ENCODE results near the gene C21orf58. TPM values are rescaled to one million over a fixed set of nuclear protein-coding genes. Genes with fewer than 3 reads are reported as not detected.

C21orf58 gene
- total RNA-seq, 1 experiment from 2014 or later = 28.2 TPM

DNA sequence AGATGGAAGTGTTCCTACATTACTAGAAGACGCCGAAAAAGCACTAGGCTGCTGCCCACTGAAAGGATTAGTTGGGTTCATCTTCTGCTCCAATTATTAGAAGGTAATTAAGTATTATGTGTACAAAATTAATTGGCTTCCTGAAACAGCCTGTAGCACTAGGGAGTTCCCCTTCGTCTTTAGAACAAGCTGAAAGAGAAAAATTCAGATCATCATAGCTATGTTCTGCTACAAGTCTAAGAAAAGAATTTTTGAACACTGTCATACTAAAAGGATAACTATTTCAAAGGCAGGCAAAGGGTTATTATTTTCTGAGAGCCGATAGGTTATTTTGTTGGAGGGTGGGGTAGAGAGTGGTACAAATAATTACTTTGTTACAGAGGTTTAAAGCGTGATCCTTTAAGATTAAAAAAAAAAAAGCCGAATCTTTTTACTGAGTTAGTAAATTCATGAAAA lies 38.4 kb downstream of the C21orf58 start, which contains the start of gene MCM3AP:
Gene MCM3AP (minus strand): TSS at position 406 of the 456 bp plus-strand sequence. CDS start 325 bp downstream, at position 81.
- TF ChIP-seq, protein P1, sequence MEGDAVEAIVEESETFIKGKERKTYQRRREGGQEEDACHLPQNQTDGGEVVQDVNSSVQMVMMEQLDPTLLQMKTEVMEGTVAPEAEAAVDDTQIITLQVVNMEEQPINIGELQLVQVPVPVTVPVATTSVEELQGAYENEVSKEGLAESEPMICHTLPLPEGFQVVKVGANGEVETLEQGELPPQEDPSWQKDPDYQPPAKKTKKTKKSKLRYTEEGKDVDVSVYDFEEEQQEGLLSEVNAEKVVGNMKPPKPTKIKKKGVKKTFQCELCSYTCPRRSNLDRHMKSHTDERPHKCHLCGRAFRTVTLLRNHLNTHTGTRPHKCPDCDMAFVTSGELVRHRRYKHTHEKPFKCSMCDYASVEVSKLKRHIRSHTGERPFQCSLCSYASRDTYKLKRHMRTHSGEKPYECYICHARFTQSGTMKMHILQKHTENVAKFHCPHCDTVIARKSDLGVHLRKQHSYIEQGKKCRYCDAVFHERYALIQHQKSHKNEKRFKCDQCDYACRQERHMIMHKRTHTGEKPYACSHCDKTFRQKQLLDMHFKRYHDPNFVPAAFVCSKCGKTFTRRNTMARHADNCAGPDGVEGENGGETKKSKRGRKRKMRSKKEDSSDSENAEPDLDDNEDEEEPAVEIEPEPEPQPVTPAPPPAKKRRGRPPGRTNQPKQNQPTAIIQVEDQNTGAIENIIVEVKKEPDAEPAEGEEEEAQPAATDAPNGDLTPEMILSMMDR (IDR thresholded peaks at IDR 0.05; ENCODE audit: unreplicated experiment) = no peak
- no peak for DNase-seq
- Mint-ChIP-seq H3K36me3 (ENCODE audit: insufficient read depth, unreplicated experiment) (peaks cover 28% of the 10 kb centered on the region), H3K9me3 (ENCODE audit: low read depth, unreplicated experiment) (no peaks in the 10 kb centered on the region), H3K4me1 (ENCODE audit: low read depth, unreplicated experiment) (peaks cover 8% of the 10 kb centered on the region), H3K4me3 (ENCODE audit: low read depth, unreplicated experiment) (peak within 1 kb of the TSS; percentile 84), H3K27ac (ENCODE audit: unreplicated experiment) (peak within 1 kb of the TSS; percentile 88), H3K27me3 (ENCODE audit: unreplicated experiment) (no peaks in the 10 kb centered on the region)
- CTCF ChIA-PET = interaction anchor here (1.1 to 1.2 kb wide), 2 partner anchors 25 to 142 kb away, joined by 4 read pairs; no protein-coding TSS in a partner anchor
- intact Hi-C loops (cut with micrococcal nuclease; ENCODE audit: unreplicated experiment) = no loop called here
- TSS peak; percentile 66 for BruUV-seq (replicated peaks)

DNA sequence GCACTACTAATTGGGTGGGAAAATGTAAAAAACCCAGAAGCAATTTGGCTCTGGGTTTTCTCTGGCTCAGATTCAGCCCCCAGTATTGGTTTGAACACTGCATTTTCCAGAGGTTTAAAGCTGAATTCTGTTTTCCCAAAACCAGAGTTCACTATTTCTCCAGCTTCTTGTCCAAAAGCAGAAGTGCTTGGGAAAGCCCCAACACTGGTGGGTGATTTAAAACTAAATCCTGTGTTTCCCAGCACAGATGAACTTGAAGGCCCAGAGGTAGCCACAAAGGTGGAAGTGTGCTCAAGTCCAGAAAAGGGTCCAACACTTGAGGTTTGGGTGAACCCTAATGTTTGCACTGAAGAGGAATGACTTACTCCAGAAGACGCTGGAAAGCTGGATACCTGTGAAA lies 38.9 kb downstream of the C21orf58 start:
- Mint-ChIP-seq H3K27me3 (ENCODE audit: unreplicated experiment) (no peaks in the 10 kb centered on the region), H3K4me3 (ENCODE audit: low read depth, unreplicated experiment) (peak overlapping the region; percentile 84), H3K9me3 (ENCODE audit: low read depth, unreplicated experiment) (no peaks in the 10 kb centered on the region), H3K27ac (ENCODE audit: unreplicated experiment) (no peak overlapping the region), H3K4me1 (ENCODE audit: low read depth, unreplicated experiment) (peaks cover 8% of the 10 kb centered on the region), H3K36me3 (ENCODE audit: insufficient read depth, unreplicated experiment) (peaks cover 28% of the 10 kb centered on the region)
- no peak for DNase-seq
- intact Hi-C loops (cut with micrococcal nuclease; ENCODE audit: unreplicated experiment) = no loop called here
- TF ChIP-seq, protein P1 (IDR thresholded peaks at IDR 0.05; ENCODE audit: unreplicated experiment) = no peak
- BruUV-seq (replicated peaks) = no TSS peak
- CTCF ChIA-PET = interaction anchor here (1.1 kb wide), 1 partner anchor 24 kb away, joined by 4 read pairs; no protein-coding TSS in a partner anchor

DNA sequence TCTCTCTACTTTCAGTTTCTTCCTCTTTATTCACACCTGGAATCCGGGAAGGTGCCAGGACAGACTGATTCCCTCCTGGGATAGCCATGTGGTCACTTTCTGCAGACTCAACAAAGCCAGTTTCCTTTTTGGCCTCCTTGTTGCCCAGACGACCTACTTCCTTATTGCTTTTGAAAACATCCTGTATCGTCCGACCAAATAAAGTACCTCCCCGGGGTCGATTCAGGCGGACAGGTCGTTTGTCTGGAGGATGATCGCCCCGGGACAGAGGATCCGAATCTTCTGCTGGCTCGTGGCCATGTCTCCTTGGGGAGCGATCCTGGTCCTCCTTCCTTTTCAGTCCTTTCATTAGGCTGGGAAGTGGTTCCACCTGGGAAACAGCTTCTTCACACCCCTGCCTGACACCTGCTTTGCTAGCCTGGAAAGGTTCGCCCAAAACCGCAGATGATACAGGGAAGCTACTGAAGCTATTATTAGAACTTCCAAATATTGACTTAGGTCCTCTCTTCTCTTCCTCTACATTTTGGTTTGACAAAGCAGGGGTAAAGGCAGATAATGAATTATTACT lies 39.5 kb downstream of the C21orf58 start:
- H3K36me3 Mint-ChIP-seq (ENCODE audit: insufficient read depth, unreplicated experiment) = peaks cover 28% of the 10 kb centered on the region
- no peaks in the 10 kb centered on the region for H3K9me3 Mint-ChIP-seq (ENCODE audit: low read depth, unreplicated experiment)
- CTCF ChIA-PET = no interaction called here
- no peak overlapping the region for H3K27ac Mint-ChIP-seq (ENCODE audit: unreplicated experiment)
- intact Hi-C loops (cut with micrococcal nuclease; ENCODE audit: unreplicated experiment) = no loop called here
- H3K27me3 Mint-ChIP-seq (ENCODE audit: unreplicated experiment) = no peaks in the 10 kb centered on the region
- TF ChIP-seq, protein P1 (IDR thresholded peaks at IDR 0.05; ENCODE audit: unreplicated experiment) = no peak
- H3K4me1 Mint-ChIP-seq (ENCODE audit: low read depth, unreplicated experiment) = peaks cover 8% of the 10 kb centered on the region
- DNase-seq = no peak
- H3K4me3 Mint-ChIP-seq (ENCODE audit: low read depth, unreplicated experiment) = peak overlapping the region; percentile 10
- no TSS peak for BruUV-seq (replicated peaks)

DNA sequence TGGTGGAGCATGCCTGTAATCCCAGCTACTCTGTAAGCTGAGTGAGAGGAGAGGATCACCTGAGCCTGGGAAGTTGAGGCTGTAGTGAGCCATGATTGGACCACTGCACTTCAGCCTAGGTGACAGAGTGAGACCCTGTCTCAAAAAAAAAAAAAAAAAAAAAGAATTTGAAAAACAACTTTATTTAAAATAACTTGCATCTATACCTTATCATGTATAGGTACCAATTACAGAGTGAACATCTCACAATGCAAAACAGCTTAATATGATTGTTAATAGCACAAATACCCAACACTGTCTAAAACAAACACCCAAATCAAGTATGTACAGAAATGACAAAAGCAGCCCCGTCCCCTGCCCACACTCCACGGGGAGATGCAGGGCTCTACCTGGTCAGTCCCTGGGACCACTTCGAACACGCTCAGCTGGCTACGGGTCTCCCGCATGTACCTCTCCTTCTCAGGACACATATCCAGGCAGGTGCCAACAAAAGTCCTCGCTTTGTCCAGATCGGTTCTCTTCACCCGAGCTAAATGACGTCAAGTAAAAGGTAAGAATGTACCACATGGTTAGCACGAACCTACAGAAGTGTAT lies 48.8 kb downstream of the C21orf58 start:
- no peaks in the 10 kb centered on the region for H3K9me3 Mint-ChIP-seq (ENCODE audit: low read depth, unreplicated experiment)
- intact Hi-C loops (cut with micrococcal nuclease; ENCODE audit: unreplicated experiment) = no loop called here
- H3K4me3 Mint-ChIP-seq (ENCODE audit: low read depth, unreplicated experiment) = no peak overlapping the region
- H3K4me1 Mint-ChIP-seq (ENCODE audit: low read depth, unreplicated experiment) = no peaks in the 10 kb centered on the region
- peaks cover 37% of the 10 kb centered on the region for H3K36me3 Mint-ChIP-seq (ENCODE audit: insufficient read depth, unreplicated experiment)
- CTCF ChIA-PET = no interaction called here
- no peaks in the 10 kb centered on the region for H3K27me3 Mint-ChIP-seq (ENCODE audit: unreplicated experiment)
- no peak for DNase-seq
- BruUV-seq (replicated peaks) = no TSS peak
- no peak overlapping the region for H3K27ac Mint-ChIP-seq (ENCODE audit: unreplicated experiment)
- TF ChIP-seq, protein P1 (IDR thresholded peaks at IDR 0.05; ENCODE audit: unreplicated experiment) = no peak

Measured in Calu3 (cell line).